Measurements from ENCODE around the gene MYT1.

MYT1 gene

GRCh38 chr20:64155258-64156135 lies 8.8 kb upstream of the MYT1 start:
- DNase-seq, result no peak

DNA sequence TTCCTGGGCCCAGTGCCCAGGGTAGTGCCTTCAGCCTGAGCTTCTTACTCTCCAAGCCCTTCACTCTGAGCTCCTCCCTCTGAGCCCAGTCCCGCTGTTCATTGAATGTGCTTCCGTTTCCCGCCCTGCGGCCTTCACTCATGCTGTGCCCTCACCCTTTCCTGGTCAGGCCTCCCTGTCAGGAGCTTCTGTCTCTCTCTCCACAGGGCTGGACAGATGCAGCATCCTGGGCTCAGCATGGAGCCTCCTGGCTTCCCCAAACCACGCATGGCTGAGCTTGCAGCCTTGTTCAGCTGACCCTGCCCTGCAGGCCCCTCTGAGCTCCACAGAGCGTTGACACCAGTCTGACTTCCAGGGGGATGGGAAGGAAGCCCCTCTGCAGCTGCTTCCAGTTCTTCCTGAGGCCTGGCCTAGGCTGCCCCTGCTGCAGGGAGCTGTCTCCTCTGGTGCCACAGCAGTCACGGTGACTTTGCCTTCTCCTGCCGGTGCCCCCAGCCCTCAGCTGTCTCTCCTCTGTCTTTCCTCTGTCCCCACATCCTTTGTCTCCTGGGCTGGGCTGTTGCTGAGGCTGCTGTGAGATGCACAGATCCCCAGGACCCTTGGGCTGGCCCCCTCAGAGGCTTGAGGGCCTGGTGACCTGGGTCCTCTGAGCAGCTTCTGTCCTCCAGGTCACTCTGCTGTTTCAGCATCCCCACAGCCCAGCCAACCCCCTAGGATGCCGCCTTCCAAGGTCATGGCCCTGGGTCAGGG lies 7.9 kb upstream of the MYT1 start:
- DNase-seq, result peak; percentile 32

- DNase-seq, result no peak
Measured at GRCh38 chr20:64156886-64157875, 7.1 kb upstream of the MYT1 start.

- no peak for DNase-seq
Measured at GRCh38 chr20:64157878-64158277, 6.4 kb upstream of the MYT1 start.

DNA sequence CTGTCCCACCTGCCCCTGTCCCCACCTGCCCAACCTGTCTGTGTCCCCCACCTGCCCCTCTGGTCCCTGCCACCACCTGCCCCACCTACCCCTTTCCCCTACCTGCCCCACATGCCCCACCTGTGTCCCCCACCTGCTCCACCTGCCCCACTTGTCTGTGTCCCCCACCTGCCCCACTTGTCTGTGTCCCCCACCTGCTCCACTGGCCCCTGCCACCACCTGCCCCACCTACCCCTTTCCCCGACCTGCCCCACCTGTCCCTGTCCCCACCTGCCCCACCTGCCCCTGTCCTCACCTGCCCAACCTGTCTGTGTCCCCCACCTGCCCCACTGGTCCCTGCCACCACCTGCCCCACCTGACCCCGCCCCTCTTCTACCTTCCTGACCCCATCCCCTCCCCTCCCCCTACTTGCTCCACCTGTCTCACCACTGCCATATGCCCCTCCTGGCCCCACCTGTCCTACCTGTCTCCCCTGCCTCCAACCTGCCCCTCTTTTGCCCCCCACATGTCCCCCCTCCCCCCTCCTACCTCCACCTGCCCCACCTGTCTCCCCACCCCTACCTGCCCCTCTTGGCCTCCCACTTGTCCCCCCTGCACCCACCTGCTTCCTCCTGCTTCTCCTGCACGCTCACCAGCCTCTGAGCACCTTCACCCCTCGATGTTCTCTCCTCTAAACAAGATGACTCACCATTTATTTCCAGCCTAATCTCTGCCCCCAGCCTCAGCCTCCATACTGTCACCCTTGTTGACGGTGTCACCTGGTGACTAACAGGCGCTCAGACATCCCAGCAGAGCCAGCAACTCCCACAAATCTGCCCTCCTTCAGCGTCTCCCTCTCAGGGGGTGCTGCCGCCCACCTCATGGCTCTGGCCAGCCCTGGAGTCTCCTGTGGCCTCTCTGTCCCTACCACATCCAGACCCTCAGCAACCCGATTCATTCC lies 5.6 kb upstream of the MYT1 start:
- no peak for DNase-seq

DNA sequence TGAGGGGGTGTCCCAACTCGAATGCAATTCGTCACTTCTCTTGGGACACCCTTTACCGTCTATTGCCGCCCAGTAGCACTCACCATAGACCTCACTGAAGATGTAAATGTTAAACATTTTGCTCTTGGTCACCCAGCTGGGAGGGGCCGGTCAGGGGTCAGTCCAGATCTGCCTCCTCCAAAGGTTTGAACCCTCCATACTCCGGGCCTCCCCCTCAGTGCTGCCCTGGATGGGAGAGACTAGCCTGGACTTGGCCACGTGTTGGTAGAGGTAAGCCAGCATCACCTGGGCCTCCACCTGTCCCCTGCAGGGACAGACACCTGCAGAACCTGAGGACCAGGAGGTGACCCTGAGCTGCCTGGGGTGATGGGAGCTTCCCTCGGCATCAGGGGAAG lies 5.0 kb upstream of the MYT1 start:
- DNase-seq, result no peak

GRCh38 chr20:64159711-64160110 lies 4.5 kb upstream of the MYT1 start:
- no peak for DNase-seq

DNA sequence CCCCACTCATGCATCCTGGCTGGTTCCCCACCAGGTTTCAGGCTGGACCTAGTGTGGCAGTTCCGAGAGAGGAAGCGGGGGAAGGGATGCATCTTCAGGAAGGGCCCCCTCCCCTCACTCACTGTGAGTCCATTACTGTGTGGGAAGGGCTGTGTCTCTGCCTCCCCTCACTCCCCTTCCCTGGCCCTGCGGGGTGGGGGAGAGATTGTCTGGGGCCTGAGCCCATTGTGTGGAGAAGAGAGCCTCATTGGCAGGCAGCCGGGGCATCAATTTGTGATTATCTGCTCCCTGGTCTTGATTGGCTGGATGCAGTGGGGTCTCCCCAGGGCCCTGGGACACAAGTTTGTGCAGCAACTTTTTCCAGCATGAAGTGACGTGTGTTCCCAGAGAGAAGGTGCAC lies 4.1 kb upstream of the MYT1 start:
- no peak for DNase-seq

- no peak for DNase-seq
Measured at GRCh38 chr20:64160526-64161355, 3.5 kb upstream of the MYT1 start.

DNA sequence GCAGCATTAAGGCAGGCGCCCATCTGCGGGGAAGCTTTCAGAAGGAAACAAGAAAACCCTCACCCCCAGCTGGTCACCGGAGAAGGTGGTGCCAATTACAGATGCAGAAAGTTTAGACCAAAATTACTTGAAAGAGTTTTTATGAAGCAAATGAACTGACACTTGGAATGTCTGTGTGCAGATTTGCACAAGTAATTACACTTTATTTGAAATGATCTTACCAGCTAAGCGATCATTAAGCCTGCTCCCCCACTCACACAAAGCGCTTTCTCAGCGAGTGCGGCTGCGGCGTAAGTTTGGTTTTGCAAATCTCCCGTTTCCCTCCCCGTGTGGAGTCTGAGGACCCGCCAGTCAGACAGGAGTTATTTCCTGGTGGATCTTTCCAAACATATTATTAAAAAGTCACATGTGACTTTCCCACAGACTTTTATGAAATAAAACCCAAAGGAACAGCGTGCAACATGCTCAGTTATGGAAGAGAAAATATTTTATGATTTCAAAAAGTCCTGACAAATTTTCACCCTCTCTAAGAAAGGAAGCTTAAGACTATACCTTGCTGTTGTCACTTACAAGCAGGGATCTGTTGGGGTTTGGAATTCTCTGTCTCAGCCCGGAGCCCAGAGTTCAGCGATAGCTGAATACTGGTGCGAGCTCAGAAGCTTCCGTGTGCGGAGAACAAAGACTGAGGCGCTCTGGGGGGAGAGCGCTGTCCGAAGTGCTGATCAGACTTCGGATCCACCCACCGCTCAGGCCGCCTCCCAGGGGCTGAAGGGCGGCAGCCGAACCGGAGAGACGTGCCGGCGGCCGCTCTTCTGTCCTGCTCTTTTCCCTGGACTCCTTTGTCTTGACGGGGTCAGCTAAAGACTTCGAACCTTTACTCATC lies 2.7 kb upstream of the MYT1 start:
- no peak for DNase-seq

DNA sequence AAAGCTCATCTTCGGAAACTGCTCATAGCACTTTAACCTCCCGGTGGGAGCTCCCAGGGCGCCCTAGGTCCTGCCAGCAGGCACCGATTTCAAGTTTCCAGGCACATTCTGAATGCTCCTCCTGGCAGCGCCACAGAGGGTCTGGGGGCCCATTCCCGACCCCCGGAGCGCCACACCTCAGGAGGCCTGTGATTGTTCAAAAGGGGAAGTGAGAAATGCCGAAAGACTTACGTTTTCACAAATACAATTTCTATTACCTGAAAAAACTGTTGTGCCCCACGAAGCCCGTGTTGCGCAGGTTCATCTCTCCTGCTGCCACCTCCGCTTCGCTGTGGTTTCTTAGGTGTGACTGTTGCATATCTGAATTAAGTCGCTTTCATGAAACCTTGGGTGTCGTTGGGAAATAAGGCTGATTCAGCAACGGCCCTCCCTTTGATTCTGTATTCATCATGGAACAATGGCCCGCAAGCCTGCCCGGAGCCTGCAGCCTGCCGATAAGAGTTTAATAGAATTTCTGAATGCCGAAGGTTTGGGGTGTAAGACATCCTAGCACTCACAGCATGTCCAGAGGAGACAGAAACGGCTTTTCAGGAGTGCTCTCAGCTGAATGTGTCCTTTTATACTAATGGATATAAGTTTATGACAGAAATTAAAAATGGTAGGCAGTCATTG lies 1.9 kb upstream of the MYT1 start:
- no peak for DNase-seq

GRCh38 chr20:64163776-64164122 lies 503 bp upstream of the MYT1 start:
- no peak for DNase-seq

DNA sequence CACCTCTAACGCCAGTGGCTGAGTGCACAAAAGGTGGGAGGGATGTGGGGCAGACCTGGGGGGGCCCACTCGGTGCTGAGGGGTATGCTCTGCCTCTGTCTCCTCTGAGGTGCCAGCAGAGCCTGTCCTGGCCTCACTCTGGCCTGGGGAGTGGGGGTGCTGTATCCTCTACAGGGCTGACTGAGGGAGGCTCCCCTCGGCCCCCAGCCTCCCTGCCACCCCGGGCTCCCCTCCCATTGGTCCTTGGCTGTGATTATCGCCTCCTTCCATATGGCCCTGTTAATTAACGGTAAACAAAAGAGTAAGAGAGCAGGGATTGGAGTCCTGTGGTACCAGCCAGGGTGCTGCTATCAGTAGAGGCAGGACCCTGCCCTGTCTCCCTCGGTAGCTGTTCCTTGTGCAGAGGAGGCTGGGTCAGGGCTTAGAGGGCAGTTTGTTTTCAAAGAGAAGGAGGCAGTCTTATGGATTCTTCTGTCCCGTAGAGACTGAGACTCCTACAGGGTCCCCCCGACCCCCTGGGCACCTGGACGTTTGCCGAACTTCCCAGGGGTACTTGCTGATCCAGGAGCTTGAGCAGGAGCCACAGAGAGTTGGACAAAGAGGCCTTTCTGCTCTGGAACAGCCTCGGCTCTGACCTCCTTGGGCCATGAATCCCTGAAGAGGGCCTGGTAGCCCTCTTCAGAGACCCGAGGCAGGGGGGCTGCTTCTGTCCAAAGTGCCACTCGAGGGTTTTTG lies 1.8 kb downstream of the MYT1 start:
- no peak for DNase-seq

- DNase-seq, result no peak
Measured at GRCh38 chr20:64166721-64167615, 2.7 kb downstream of the MYT1 start.

GRCh38 chr20:64167676-64168075 lies 3.4 kb downstream of the MYT1 start:
- DNase-seq, result no peak

DNA sequence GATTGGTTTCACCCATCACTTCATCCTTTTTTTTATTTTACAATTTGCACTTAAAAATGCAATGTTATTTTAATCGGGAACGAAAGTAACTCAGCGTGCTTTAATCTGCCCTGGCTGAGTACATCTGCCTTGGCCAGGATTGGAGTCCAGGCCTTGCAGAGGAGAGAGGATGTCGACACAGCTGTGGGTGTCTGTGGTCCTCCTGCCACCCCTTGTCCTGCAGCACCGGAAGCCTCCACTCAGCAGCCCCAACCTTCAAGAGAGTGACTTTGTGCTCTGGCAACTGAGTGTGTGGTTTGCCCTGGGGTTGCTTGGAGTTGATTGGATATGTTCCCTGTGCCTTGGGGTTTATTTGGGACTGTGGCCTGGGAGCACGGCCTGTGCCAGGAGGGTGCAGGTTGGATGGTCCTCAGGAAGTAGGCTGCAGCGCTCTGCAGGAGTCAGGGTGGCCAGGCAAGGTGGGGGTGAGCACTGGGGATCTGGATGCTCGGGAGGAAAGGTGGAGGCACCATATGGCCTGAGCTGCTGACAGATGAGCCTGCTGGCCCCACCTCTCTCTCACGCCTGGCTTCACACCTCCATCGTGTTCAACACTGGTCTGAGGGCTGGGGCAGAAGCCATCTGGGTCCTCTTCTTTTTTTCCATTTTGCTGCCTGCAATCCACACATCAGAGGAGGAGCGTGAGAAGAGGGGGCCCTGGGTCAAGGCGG lies 4.3 kb downstream of the MYT1 start:
- DNase-seq, result no peak

DNA sequence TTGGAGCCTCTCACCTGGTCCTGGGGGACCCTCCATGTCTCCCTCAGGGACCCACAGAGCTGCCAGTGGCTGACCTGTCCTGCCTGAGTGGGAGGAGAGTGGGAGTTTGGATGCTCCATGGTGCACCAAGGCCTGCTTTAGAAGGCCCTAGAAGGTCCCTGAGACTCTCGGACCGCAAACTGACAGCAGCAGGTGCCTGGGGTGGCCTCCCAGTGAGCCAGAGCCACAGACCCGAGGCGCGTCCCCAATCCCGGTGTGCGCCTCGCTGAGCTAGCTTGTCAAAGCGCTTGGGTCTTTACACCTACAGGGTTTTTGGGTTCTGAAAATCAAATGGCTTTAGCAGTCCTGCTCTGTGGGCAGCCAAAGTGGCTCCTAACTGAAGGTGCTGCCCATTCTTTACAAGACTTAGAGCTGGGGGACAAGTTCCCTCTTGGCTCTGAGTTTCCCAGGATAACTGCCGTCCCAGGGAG lies 4.9 kb downstream of the MYT1 start:
- no peak for DNase-seq

Measured in NCI-H2081 treated with DMSO at 0.1 percent for 48 hours (cell line).